Measurements from ENCODE around the gene IKZF2.

The IKZF2 gene

DNA sequence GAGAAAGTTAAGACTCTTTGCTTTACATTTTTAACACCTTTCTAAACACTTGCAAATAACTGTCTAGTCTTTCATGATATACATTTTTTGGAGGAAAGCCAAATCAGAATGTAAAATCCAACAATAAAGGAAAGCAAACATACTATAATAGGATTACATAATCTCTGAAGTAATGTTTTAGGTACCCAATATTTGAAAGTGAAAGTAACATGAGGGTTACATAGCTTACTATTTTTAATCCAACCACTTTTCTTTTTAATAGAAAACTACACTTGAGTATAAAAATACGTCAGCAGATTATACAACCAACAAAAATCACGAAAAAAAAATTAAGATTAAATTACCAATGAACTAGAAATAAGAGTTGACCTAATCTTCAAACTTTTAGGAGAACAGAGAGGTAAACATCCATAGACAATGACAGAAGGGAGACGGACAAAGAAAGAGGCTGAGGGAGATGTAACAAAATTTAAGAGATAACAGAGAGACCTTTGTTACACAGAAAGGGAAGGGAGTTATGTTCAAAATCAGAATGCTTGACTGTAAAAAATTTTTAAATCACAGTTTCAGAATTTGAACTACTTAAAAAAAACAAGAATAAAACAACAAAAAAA is 150.0 kb downstream of the IKZF2 start:
- peak overlapping the region; percentile 35 for H3K9ac ChIP-seq (ENCODE audit: low read depth, low read length, poor library complexity, severe bottlenecking)
- TF ChIP-seq EZH2phosphoT487 (IDR thresholded peaks at IDR 0.05; ENCODE audit: borderline replicate concordance) = no peak
- TF ChIP-seq, protein P1, sequence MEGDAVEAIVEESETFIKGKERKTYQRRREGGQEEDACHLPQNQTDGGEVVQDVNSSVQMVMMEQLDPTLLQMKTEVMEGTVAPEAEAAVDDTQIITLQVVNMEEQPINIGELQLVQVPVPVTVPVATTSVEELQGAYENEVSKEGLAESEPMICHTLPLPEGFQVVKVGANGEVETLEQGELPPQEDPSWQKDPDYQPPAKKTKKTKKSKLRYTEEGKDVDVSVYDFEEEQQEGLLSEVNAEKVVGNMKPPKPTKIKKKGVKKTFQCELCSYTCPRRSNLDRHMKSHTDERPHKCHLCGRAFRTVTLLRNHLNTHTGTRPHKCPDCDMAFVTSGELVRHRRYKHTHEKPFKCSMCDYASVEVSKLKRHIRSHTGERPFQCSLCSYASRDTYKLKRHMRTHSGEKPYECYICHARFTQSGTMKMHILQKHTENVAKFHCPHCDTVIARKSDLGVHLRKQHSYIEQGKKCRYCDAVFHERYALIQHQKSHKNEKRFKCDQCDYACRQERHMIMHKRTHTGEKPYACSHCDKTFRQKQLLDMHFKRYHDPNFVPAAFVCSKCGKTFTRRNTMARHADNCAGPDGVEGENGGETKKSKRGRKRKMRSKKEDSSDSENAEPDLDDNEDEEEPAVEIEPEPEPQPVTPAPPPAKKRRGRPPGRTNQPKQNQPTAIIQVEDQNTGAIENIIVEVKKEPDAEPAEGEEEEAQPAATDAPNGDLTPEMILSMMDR (conservative IDR thresholded peaks at IDR 0.05; ENCODE audit: low read length) = no peak
- no peaks in the 10 kb centered on the region for H3K9me3 ChIP-seq (ENCODE audit: insufficient read depth, low read depth, low read length)
- H3F3A ChIP-seq (ENCODE audit: low read depth) = no peaks in the 10 kb centered on the region
- peaks cover 7% of the 10 kb centered on the region for H4K20me1 ChIP-seq (ENCODE audit: insufficient read depth, low read length, poor library complexity, severe bottlenecking)
- H3K27me3 ChIP-seq (ENCODE audit: insufficient read depth, low read length, poor library complexity, severe bottlenecking) = no peaks in the 10 kb centered on the region
- peaks cover 55% of the 10 kb centered on the region for H3K4me1 ChIP-seq (ENCODE audit: insufficient read depth, low read length, poor library complexity, severe bottlenecking)
- H2AFZ ChIP-seq (ENCODE audit: low read length) = no peak overlapping the region
- peaks cover 25% of the 10 kb centered on the region for H3K79me2 ChIP-seq (ENCODE audit: insufficient read depth, low read length)
- H3K9me2 ChIP-seq (replicated peaks; ENCODE audit: low read depth, low read length) = no peaks in the 10 kb centered on the region
- peak overlapping the region; percentile 7 for H3K4me3 ChIP-seq (ENCODE audit: low read length, poor library complexity, severe bottlenecking)
- H3K36me3 ChIP-seq (ENCODE audit: insufficient read depth, low read length) = peaks cover 23% of the 10 kb centered on the region; the same call in 1 of the 2 replicates
- H3K4me2 ChIP-seq (ENCODE audit: low read depth, low read length, poor library complexity, severe bottlenecking) = peak overlapping the region; percentile 44

DNA sequence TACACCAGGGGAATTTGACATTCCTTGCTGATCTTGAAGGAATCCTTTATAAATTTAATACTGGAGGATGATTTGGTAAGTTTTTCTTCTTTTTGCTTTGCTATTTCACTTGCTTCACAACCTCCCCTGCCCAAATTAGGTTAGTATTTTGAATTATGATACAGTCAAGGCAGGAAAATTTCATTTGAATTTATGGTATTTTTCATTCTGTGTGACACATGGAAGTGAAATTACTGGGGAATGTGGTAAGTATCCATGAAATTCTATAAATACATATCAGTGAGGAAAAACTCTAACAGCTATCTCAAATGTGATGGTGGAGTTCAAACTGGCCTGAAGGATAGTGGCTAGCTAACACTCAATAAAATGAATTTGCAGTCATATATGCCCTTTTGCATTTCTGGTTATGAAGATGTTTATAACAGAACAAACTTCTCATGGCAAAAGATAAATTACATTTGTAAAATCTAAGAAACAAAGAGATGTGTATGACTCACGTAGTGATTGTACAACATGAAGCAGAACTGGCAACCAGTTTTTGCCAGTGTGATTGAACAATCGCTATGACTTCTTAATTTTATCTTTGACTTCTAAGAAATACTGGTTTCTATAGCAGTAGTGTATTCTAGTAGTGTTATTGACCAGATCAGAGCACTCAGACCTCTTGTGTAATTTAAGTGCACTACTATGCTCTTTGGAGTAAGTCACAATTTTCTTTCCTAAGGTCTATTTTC is 152.6 kb downstream of the IKZF2 start:
- TF ChIP-seq EZH2phosphoT487 (IDR thresholded peaks at IDR 0.05; ENCODE audit: borderline replicate concordance) = no peak
- TF ChIP-seq, protein P1 (conservative IDR thresholded peaks at IDR 0.05; ENCODE audit: low read length) = no peak
- no peaks in the 10 kb centered on the region for H3K9me3 ChIP-seq (ENCODE audit: insufficient read depth, low read depth, low read length)

DNA sequence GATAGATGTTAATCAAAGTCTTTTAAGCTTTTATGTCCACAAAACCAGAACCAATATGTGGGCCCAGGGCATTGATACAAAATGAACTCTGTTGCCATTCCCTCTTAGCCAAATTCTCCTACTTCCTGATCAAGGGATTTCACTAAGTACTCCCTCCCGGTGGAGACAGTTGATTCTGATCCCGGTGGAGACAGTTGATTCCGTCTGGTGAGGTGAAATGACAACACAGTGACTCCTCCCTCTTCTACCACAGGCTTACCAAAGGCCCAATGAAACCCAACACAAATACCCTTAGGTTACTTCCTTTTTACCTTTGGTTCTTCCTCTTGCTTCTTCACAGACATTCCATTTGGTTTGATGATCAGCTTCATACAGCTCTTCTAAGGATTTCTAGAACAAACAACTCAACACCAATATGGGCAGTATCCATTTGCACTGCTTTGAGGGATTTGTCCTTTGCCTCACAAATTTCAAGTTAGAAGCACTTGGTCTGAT is 153.8 kb downstream of the IKZF2 start:
- Histone ChIP-seq H4K20me1 (ENCODE audit: insufficient read depth, low read length, poor library complexity, severe bottlenecking) (no peaks in the 10 kb centered on the region), H3K9me2 (replicated peaks; ENCODE audit: low read depth, low read length) (no peaks in the 10 kb centered on the region), H3F3A (ENCODE audit: low read depth) (no peaks in the 10 kb centered on the region), H3K36me3 (ENCODE audit: insufficient read depth, low read length) (peaks cover 20% of the 10 kb centered on the region; the same call in 1 of the 2 replicates), H3K79me2 (ENCODE audit: insufficient read depth, low read length) (no peaks in the 10 kb centered on the region), H3K9ac (ENCODE audit: low read depth, low read length, poor library complexity, severe bottlenecking) (no peak overlapping the region), H3K27me3 (ENCODE audit: insufficient read depth, low read length, poor library complexity, severe bottlenecking) (no peaks in the 10 kb centered on the region), H3K4me2 (ENCODE audit: low read depth, low read length, poor library complexity, severe bottlenecking) (no peak overlapping the region), H2AFZ (ENCODE audit: low read length) (no peak overlapping the region), H3K9me3 (ENCODE audit: insufficient read depth, low read depth, low read length) (no peaks in the 10 kb centered on the region), H3K4me3 (ENCODE audit: low read length, poor library complexity, severe bottlenecking) (no peak overlapping the region), H3K4me1 (ENCODE audit: insufficient read depth, low read length, poor library complexity, severe bottlenecking) (peaks cover 20% of the 10 kb centered on the region)
- TF ChIP-seq EZH2phosphoT487 (IDR thresholded peaks at IDR 0.05; ENCODE audit: borderline replicate concordance) = no peak
- TF ChIP-seq, protein P1 (conservative IDR thresholded peaks at IDR 0.05; ENCODE audit: low read length) = no peak

More for the DNA sequence above, 152.6 kb downstream of the IKZF2 start:
- Histone ChIP-seq H3K9ac (ENCODE audit: low read depth, low read length, poor library complexity, severe bottlenecking) (no peak overlapping the region), H3K4me2 (ENCODE audit: low read depth, low read length, poor library complexity, severe bottlenecking) (no peak overlapping the region), H4K20me1 (ENCODE audit: insufficient read depth, low read length, poor library complexity, severe bottlenecking) (peaks cover 4% of the 10 kb centered on the region), H3K36me3 (ENCODE audit: insufficient read depth, low read length) (peaks cover 9% of the 10 kb centered on the region; the same call in 1 of the 2 replicates), H3K4me3 (ENCODE audit: low read length, poor library complexity, severe bottlenecking) (no peak overlapping the region), H3K4me1 (ENCODE audit: insufficient read depth, low read length, poor library complexity, severe bottlenecking) (peaks cover 32% of the 10 kb centered on the region), H3K79me2 (ENCODE audit: insufficient read depth, low read length) (peaks cover 6% of the 10 kb centered on the region; the same call in 1 of the 2 replicates), H3K9me2 (replicated peaks; ENCODE audit: low read depth, low read length) (no peaks in the 10 kb centered on the region), H2AFZ (ENCODE audit: low read length) (no peak overlapping the region), H3F3A (ENCODE audit: low read depth) (no peaks in the 10 kb centered on the region), H3K27me3 (ENCODE audit: insufficient read depth, low read length, poor library complexity, severe bottlenecking) (no peaks in the 10 kb centered on the region)
